Measurements from ENCODE around the gene CCNQ. TPM values are rescaled to one million over a fixed set of nuclear protein-coding genes. Genes with fewer than 3 reads are reported as not detected.

Gene CCNQ
- total RNA-seq, 2 donors from 2014 or later, result 8.6 to 23.9 TPM

GRCh38 chrX:153635788-153636668 lies 37.1 kb upstream of the CCNQ start:
- TF ChIP-seq POLR2A (IDR thresholded peaks at IDR 0.05), result no peak
- peak in 1 of 7 experiments; percentile 37 for TF ChIP-seq CTCF (IDR thresholded peaks at IDR 0.05)
- H3K4me3 ChIP-seq, result no peak overlapping the region
- peaks cover 4% of the 10 kb centered on the region for H3K4me1 ChIP-seq
- no peaks in the 10 kb centered on the region for H3K9me3 ChIP-seq
- peak in 1 of 4 donors; percentile 51 for DNase-seq
- intact Hi-C loops (cut with DNase I), result no loop called here
- no peaks in the 10 kb centered on the region for H3K36me3 ChIP-seq (replicated peaks in 1 of 2; ENCODE audit: insufficient read depth in 1 of 2, low read depth in 2 of 2)
- ATAC-seq, result no peak
- 73 to 90% methylated on average over 2 to 19 of the region's 21 CpGs for WGBS, 2 donors
- no peaks in the 10 kb centered on the region for H3K27me3 ChIP-seq
- no peak overlapping the region for H3K27ac ChIP-seq

DNA sequence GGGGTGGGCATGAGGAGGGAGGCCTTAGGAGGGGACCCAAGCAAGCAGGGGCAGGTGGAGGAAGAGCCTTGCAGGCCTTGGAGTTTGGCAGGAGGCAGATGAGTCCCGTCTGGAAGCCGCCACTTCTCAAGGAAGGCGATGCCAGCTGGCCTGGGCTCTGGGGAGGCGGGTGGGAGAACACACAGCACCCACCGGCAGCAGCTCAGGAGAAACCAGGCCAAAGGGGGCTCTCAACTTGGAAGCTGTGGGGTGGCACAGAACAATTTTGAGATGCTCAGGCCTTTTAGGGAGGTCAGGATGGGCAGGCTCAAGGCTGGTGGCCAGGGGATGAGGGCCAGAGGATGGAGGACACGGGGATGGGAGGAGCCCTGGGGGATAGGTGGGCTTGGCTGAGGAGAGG lies 36.4 kb upstream of the CCNQ start:
- no peak overlapping the region for H3K27ac ChIP-seq
- TF ChIP-seq CTCF (IDR thresholded peaks at IDR 0.05), result no peak
- no peak for TF ChIP-seq POLR2A (IDR thresholded peaks at IDR 0.05)
- ATAC-seq, result no peak
- DNase-seq, result no peak
- intact Hi-C loops (cut with DNase I), result no loop called here
- peaks cover 4% of the 10 kb centered on the region for H3K4me1 ChIP-seq
- no peaks in the 10 kb centered on the region for H3K9me3 ChIP-seq
- 92 to 96% methylated on average over 3 to 5 of the region's 6 CpGs for WGBS, 2 donors
- H3K4me3 ChIP-seq, result no peak overlapping the region
- H3K36me3 ChIP-seq (replicated peaks in 1 of 2; ENCODE audit: insufficient read depth in 1 of 2, low read depth in 2 of 2), result no peaks in the 10 kb centered on the region
- no peaks in the 10 kb centered on the region for H3K27me3 ChIP-seq

DNA sequence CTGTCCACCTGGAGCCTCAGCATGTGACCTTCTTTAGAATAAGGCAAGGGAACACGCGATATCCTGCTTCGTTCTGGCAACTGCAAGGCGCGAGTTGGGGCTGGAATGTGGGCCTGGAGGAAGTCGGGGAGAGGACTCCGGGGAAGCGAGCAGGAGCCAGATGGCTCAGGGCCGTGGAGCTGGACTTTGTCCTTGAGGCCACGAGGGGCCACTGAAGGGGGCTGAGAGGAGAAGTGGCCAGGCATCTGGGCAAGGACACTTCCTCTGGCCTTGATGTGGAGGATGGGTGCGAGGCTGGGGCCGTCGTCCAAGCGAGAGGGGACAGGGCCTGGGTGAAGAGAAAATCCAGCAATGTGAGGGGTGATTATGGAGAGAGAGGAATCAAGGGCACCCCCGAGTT lies 35.9 kb upstream of the CCNQ start:
- intact Hi-C loops (cut with DNase I), result no loop called here
- ATAC-seq (no peak), DNase-seq (peak in 1 of 4 donors; percentile 32)
- Histone ChIP-seq H3K27me3 (no peaks in the 10 kb centered on the region), H3K9me3 (no peaks in the 10 kb centered on the region), H3K4me1 (peaks cover 4% of the 10 kb centered on the region), H3K4me3 (no peak overlapping the region), H3K36me3 (replicated peaks in 1 of 2; ENCODE audit: insufficient read depth in 1 of 2, low read depth in 2 of 2) (no peaks in the 10 kb centered on the region), H3K27ac (no peak overlapping the region)
- no peak for TF ChIP-seq CTCF (IDR thresholded peaks at IDR 0.05)
- no peak for TF ChIP-seq POLR2A (IDR thresholded peaks at IDR 0.05)
- 36 to 42% methylated on average over 8 to 12 of the region's 15 CpGs for WGBS, 2 donors

DNA sequence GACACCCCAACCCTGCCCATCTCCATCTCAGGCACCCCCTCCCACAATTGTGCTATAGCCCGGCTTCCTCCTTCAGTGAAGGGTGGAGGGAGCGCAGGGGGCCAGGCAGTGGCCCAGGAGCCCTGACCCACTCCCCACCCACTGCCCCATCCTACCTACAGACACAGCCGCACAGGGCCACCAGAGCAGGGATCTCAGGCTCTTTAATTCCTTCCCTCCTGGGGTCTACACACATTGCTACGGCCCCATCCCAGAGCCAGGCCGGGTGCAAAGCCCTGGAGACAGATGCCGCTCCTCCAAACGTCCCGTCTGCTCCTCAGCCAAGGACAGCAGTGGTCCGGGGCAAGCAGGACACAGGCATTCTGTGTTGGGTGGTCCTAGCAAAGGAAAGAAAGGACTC lies 35.3 kb upstream of the CCNQ start:
- TF ChIP-seq POLR2A (IDR thresholded peaks at IDR 0.05) (no peak), CTCF (IDR thresholded peaks at IDR 0.05) (no peak)
- DNase-seq, result no peak

More for the DNA sequence above, 35.3 kb upstream of the CCNQ start:
- ATAC-seq, result no peak
- intact Hi-C loops (cut with DNase I), result no loop called here
- H3K36me3 ChIP-seq (replicated peaks in 1 of 2; ENCODE audit: insufficient read depth in 1 of 2, low read depth in 2 of 2), result no peaks in the 10 kb centered on the region
- peaks cover 4% of the 10 kb centered on the region for H3K4me1 ChIP-seq
- no peak overlapping the region for H3K4me3 ChIP-seq
- no peaks in the 10 kb centered on the region for H3K9me3 ChIP-seq
- H3K27ac ChIP-seq, result no peak overlapping the region
- no peaks in the 10 kb centered on the region for H3K27me3 ChIP-seq
- 81% methylated on average over 9 of the region's 9 CpGs; no CpG with 5 or more reads in 1 of the 2 donors for WGBS, 2 donors
